Measurements from ENCODE around the gene SRA1.

SRA1 gene

DNA sequence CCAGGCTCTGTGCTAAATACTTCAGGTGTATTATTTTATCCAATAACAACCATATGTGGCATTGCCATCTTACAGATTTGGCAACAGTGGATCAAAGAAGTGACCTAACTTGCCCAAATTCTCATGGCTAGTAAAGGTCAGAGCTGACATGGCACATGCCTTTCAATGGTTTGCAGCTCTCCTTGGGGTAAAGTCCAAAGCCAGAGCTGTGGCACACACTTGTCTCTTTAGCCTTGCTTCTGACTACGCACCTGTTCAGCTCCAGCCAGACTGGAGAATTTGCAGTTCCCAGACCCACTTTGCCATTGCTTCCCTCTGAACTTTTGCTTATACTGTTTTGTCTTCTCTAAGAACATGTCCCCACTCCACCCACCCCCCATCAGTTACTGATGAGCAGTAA lies 13.2 kb upstream of the SRA1 start:
- Histone ChIP-seq H3K27me3 (ENCODE audit: insufficient read depth, poor library complexity, severe bottlenecking) (no peaks in the 10 kb centered on the region), H3K27ac (replicated peaks) (no peak overlapping the region), H3K4me3 (replicated peaks; ENCODE audit: insufficient read depth, low read length) (no peak overlapping the region)
- DNase-seq (ENCODE audit: low read depth in 1 of 2, low spot score in 1 of 2) = no peak
- no peak for TF ChIP-seq SPI1 (IDR thresholded peaks at IDR 0.05; ENCODE audit: borderline replicate concordance, low read depth)
- no peak for TF ChIP-seq CTCF (IDR thresholded peaks at IDR 0.05; ENCODE audit: insufficient read depth, low read length)

- no peak for TF ChIP-seq GABPA (IDR thresholded peaks at IDR 0.05; ENCODE audit: low read depth)
- TF ChIP-seq SPI1 (IDR thresholded peaks at IDR 0.05; ENCODE audit: borderline replicate concordance, low read depth) = no peak
- no peak for TF ChIP-seq POLR2AphosphoS5 (IDR thresholded peaks at IDR 0.05; ENCODE audit: low read depth)
- no peak for TF ChIP-seq CTCF (IDR thresholded peaks at IDR 0.05; ENCODE audit: insufficient read depth, low read length)
- TF ChIP-seq, protein P1, sequence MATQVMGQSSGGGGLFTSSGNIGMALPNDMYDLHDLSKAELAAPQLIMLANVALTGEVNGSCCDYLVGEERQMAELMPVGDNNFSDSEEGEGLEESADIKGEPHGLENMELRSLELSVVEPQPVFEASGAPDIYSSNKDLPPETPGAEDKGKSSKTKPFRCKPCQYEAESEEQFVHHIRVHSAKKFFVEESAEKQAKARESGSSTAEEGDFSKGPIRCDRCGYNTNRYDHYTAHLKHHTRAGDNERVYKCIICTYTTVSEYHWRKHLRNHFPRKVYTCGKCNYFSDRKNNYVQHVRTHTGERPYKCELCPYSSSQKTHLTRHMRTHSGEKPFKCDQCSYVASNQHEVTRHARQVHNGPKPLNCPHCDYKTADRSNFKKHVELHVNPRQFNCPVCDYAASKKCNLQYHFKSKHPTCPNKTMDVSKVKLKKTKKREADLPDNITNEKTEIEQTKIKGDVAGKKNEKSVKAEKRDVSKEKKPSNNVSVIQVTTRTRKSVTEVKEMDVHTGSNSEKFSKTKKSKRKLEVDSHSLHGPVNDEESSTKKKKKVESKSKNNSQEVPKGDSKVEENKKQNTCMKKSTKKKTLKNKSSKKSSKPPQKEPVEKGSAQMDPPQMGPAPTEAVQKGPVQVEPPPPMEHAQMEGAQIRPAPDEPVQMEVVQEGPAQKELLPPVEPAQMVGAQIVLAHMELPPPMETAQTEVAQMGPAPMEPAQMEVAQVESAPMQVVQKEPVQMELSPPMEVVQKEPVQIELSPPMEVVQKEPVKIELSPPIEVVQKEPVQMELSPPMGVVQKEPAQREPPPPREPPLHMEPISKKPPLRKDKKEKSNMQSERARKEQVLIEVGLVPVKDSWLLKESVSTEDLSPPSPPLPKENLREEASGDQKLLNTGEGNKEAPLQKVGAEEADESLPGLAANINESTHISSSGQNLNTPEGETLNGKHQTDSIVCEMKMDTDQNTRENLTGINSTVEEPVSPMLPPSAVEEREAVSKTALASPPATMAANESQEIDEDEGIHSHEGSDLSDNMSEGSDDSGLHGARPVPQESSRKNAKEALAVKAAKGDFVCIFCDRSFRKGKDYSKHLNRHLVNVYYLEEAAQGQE (IDR thresholded peaks at IDR 0.05; ENCODE audit: insufficient replicate concordance, low read depth) = no peak
- H3K4me3 ChIP-seq (replicated peaks; ENCODE audit: insufficient read depth, low read length) = no peak overlapping the region
These were observed 12.8 kb upstream of the SRA1 start for GRCh38 chr5:140570058-140570457.

DNA sequence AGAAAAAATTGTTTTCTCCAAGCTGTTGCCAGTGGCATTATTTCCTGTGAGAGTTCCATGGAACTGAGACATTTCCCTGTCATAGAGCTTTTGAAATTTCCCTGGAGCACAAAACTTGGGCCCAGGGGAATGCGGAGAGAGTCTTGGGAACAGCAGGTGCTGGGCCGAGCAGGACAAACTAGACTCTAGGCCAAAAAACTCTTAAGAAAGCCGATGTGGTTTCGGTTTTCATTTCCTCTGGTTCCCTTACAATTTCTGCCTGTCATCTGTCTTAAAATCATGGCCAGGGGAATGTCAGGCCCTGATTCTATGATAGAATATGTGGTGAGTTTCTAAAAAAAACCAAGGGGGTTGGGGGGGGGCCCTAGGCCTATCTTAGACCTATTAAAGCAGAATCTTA lies 11.9 kb upstream of the SRA1 start:
- Histone ChIP-seq H3K27me3 (ENCODE audit: insufficient read depth, poor library complexity, severe bottlenecking) (no peaks in the 10 kb centered on the region), H3K27ac (replicated peaks) (no peak overlapping the region), H3K4me3 (replicated peaks; ENCODE audit: insufficient read depth, low read length) (no peak overlapping the region)
- TF ChIP-seq, protein P1 (IDR thresholded peaks at IDR 0.05; ENCODE audit: insufficient replicate concordance, low read depth) = no peak
- TF ChIP-seq GABPA (IDR thresholded peaks at IDR 0.05; ENCODE audit: low read depth) (no peak), SPI1 (IDR thresholded peaks at IDR 0.05; ENCODE audit: borderline replicate concordance, low read depth) (no peak), POLR2AphosphoS5 (IDR thresholded peaks at IDR 0.05; ENCODE audit: low read depth) (no peak), CTCF (IDR thresholded peaks at IDR 0.05; ENCODE audit: insufficient read depth, low read length) (no peak)
- no peak for DNase-seq (ENCODE audit: low read depth in 1 of 2, low spot score in 1 of 2)

More at GRCh38 chr5:140570058-140570457, 12.8 kb upstream of the SRA1 start:
- no peak overlapping the region for H3K27ac ChIP-seq (replicated peaks)
- no peaks in the 10 kb centered on the region for H3K27me3 ChIP-seq (ENCODE audit: insufficient read depth, poor library complexity, severe bottlenecking)
- no peak for DNase-seq (ENCODE audit: low read depth in 1 of 2, low spot score in 1 of 2)

GRCh38 chr5:140568443-140569063 lies 11.3 kb upstream of the SRA1 start:
- DNase-seq (ENCODE audit: low read depth in 1 of 2, low spot score in 1 of 2) = no peak
- Histone ChIP-seq H3K27me3 (ENCODE audit: insufficient read depth, poor library complexity, severe bottlenecking) (no peaks in the 10 kb centered on the region), H3K4me3 (replicated peaks; ENCODE audit: insufficient read depth, low read length) (no peak overlapping the region), H3K27ac (replicated peaks) (no peak overlapping the region)
- no peak for TF ChIP-seq GABPA (IDR thresholded peaks at IDR 0.05; ENCODE audit: low read depth)
- TF ChIP-seq POLR2AphosphoS5 (IDR thresholded peaks at IDR 0.05; ENCODE audit: low read depth) = no peak
- no peak for TF ChIP-seq SPI1 (IDR thresholded peaks at IDR 0.05; ENCODE audit: borderline replicate concordance, low read depth)
- TF ChIP-seq, protein P1 (IDR thresholded peaks at IDR 0.05; ENCODE audit: insufficient replicate concordance, low read depth) = no peak
- no peak for TF ChIP-seq CTCF (IDR thresholded peaks at IDR 0.05; ENCODE audit: insufficient read depth, low read length)

Measured in HL-60 (cell line).